SIG-M5 treated with dmso at 0.1 percent for 504 hours (cell line): ENCODE data around the gene MAMLD1.

Source experiments
- DNase-seq: peaks from one replicate; lab custom pipeline; 2025; ENCODE audit not compliant: unreplicated experiment; lab: John Stamatoyannopoulos, UW

Gene MAMLD1

DNA sequence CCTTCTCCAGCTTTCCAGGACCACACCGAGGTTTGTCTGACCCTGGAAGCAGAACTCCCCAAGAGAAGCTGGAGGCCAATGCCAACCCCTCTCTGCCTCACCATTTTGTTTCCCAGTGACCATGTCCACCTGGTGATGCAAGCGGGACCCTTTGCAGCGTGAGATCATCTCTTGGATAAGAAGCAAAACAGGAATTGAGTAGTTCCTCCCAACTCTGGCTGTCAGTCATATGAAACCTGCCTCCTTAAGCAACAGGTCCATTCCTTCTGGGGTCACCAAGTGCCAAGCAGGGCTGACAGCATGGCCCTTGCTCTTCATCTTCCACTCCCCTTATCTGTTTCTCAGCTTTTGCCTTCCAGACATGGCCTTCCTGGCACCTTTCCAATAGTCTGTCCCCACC is 164.0 kb downstream of the MAMLD1 start:
- peak; percentile 5 for DNase-seq

DNA sequence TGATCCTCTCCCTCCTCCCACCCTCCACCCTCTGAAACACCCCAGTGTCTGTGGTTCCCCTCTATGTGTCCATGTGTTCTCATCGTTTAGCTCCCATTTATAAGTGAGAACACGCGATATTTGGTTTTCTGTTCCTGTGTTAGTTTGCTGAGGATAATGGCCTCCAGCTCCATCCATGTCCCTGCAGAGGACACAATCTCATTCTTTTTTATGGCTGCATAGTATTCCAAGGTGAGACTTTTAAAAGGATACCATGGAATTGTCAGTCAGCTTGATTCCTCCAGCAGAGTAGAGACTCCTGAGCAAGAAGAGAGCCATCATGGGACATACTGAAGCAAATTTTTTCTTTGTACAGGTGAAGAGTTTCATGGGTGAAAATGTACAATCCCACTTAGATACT is 166.5 kb downstream of the MAMLD1 start:
- DNase-seq: no peak

DNA sequence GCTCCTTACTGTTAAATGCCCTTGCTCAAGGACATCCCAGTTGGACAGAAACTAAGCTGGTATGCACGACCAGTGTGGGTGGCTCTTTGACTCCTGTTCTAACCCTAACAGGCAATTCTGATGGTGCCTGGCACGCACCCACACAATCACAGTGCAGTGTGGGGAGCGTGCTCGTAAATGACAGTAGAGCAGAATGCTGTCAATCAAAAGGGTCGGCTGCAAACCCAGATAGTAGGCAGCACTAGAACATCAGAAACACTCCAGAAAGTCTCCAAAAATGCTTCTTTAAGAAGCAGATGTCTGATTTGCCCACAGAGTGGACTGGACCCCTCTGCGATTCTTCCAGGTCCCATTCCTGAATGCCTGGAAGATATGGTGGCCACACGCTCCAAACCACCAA is 167.7 kb downstream of the MAMLD1 start:
- no peak for DNase-seq

DNA sequence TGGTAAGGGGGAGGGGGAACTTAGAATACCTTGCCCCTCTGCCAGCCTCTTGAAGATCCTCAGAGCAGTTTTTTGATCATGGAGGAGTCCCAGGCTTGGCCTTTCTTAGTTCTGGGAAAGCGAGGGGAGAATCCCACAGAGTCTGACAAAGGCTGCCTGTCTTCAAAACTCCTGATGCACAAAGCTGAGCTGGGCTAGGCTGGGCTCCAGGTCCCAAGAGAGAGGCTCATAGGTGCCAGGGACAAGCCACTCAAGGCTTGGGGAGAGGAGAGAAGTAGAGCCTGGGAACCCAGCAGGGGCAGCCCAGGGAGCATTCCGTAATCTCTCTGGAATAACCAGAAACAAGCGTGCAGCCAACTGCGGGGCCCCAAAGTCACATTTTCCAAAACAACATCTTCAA is 168.3 kb downstream of the MAMLD1 start:
- DNase-seq: no peak

DNA sequence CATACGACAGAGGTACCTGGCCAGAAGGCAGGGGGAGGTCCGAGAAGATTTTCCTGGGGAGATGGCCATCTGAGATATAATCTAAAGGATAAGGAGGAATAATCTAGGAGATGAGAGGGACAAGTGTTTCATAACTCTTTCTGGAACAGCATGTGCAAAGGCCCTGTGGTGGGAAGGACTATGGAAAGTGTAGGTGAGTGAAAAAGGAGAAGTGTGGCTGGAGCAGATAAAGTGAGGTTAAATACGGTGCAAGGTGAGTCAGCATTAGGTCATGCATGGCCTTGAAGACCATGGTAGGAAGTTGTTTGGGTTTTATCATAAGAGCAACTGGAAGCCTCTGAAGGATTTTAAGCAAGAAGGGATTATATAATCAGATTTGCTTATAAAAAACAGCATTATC is 170.7 kb downstream of the MAMLD1 start:
- DNase-seq: no peak

DNA sequence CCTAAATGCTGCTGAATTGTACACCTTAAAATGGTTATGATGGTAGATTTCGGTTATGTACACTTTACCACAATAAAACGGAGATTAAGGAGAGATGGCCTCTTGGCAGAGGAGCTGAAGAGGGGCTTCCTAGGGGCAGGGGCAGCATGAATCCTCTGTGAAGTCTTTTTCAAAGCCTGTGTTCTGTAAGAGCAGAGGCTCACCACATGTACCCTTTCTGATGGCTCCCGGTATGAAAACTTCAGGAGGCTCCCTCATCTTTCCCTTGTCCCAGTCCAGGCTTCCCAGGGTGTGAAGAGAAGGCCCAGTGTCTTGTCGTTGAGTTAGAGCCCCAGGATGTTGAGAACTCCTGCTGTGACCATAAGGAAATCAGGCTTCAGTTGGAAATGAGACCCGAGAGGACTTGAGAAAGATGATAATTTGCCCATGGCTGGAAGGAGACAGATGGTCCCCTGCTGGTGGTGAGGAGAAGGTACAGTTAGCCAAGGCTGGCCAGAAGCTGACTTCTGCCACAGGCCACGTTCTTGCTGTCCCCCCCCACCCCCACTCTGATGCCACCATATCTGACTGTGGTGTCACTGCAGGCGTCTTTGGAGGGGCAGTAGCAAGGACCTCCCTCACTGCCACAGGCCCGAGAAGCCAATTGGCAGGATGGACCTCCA is 173.5 kb downstream of the MAMLD1 start:
- no peak for DNase-seq

DNA sequence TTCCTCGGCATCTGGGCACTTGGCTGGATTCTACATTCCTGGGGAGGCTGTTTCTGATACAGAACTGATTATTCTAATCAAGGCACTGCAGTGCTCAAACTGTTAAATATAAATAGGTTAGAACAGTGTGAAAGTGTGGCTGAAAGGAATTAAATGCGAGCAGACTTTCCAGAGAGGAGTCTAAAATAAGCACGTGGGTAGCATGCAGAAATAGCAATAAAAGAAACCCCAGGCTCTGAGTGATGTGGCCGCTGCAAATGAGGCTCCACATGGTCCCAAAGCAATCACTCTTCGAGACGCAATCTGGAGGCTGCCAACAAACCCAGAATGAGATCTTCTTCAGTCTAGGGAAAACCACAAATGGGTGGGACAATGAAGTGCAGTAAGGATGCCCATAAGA is 174.7 kb downstream of the MAMLD1 start:
- no peak for DNase-seq

DNA sequence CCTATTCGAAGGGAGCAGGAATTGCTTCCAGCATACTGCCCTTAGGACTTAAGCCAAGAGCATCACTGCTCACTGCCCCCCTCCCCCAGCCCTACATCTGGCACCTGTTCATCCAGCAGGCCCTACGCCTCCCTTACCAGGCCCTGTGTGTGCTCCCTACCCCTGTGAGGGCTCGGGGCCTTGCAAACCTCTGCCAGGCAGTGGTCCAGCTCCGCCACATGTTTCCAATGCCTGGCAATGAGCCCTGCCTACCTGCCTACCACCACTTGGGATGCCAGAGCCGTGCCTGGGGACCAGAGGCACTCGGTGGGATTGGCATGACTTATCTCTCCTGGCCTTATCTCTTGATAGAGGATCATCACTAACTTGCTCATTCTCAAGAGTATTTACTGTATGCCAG is 177.8 kb downstream of the MAMLD1 start:
- DNase-seq: no peak

DNA sequence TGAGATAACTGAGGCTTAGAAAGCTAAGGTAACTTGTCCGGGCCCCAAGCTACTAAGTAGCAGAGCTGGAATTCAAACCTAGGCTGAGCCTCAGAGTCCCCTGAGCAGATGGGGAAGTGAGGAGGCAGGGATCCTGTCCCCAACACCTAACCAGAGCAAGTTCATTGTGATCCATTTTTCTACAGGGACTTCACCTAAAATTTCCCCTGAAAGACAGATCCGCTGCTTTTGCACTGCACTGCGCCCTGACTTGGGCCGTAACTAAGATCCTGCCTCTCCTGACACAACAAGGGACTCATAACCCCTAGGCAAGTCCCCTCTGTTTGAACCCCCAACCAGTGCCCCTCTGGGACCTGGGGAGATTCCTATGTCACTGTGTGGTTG is 179.7 kb downstream of the MAMLD1 start:
- DNase-seq: no peak

DNA sequence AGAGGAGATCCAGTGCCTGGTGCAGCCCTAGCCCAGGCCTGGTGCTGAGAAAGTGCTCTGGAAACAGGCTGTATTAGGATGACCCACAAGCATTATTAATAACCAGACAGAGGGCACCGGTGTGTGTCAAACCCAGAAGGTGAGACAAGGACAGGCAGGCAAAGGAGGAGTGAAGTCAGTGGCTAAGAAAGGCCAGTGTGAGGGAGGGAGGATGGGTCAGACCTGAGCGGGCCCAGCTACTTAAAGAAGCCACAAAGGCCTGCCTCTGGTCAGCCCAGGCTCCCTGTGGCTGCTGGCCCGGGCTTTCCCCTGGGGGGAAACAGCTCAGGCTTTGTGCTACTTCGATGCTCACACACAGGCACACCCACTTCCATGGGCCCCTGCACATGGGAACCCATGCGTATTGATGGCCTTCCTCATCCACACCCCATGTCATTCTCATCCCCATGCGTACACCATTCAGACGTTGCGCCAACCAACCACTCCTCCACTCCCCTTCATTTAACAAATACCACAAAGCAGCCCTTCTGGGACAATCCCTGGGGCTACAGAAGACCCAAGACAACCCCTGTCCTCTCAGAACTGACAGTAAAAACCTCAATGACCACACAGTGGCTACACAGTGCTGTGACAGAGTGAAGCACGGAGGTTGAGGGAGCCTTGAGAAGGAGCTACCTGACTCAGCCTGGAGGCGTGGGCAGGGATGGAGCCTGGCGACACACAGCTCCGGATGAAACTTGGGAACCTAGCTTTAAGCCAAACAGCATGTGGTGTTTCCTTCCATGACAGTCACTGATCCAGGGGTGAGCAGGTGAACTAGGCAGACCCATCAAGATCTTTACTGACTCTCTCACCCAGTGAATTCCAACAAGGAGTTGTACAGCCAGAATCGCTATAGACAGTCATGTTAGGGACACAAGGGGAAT is 180.4 kb downstream of the MAMLD1 start:
- DNase-seq: no peak

DNA sequence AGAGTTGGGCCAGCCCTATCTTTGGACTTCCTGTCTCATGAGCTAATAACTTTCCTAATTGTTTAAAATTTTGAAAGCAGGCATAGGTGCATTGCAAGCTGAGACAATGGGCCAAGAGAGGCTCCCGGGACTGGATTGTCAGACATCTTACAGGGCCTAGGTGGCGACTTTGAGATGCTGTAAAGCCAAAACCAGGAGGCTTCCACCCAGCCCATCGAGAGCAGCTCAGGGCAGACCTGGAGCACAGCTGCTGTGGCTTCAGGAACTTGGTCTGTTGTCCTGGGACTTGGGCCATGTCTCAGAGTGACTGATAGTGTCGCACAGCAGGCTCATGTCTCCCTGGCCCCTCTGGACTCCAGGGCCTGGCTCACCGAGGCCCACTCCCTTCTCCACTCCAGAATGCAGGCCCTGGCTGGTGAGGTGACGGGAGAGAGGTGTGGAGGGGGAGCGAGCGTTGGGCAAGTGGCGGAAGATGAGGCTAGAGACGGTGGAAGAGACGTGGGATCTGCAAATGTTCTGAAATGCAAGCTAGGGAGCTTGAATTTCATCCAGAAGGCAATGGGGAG is 181.2 kb downstream of the MAMLD1 start:
- DNase-seq: peak; percentile 18

DNA sequence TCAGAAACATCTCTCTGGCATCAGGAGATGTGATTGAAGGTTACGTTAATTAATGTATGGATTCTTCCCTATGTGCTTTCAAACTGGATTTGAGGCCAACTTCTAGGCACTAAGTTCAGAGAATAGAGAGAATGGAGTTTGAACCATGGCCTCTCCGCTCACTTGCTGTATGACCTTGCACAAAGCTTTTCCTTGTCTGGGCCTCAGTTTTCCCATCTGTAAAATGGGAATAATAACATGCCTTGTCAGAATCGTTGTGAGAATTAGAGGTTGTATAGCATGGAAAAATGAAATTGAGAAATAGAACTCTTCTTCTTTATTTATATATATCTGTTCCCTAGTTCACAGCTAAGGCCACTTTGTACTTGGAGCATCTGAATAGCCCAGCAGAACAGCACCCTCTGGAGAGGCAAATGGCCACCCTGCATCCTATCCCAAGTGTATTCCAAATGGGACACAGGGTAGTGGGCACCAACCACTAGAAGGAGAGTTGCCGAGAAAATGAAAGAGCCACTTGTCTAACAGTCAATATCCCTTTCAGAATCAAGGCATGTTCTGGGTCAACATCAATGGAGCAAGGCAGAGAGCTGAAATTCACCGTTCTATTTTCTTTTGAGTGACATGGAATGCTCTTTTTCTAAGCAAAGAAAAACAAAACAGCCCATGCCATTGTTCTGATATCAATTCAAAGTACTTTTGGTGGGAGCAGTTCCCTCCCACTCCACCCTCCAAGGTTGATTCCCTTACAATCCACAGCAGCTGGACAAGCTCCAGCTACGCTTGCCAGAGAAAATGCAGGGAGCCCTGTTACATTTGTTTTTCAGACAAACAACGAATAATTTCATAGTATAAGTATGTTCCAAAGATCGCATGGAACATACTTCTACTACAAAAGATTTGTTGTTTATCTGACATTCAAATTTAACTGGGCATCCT is 182.0 kb downstream of the MAMLD1 start:
- no peak for DNase-seq

DNA sequence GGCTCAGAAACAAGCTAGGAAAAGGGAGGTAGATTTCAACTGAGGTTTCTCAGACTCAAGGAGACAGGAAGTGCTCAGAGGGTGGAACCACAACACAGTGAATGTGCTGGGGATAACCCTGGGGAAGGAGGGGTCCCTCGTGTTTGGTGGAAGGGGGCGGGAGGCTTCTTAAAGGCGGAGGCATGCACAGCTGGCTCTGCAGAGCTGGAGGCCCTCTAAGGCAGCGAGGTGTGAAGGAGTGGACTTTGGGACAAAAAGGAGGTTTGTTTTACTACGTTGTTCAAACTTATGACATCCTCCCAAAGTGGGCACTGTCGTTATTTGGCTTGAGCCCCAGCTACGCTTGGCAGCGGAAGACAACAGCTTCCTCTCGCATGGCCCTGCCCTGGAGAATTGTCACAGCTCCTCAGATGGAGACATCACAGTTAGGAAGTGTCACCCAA is 183.6 kb downstream of the MAMLD1 start:
- no peak for DNase-seq

DNA sequence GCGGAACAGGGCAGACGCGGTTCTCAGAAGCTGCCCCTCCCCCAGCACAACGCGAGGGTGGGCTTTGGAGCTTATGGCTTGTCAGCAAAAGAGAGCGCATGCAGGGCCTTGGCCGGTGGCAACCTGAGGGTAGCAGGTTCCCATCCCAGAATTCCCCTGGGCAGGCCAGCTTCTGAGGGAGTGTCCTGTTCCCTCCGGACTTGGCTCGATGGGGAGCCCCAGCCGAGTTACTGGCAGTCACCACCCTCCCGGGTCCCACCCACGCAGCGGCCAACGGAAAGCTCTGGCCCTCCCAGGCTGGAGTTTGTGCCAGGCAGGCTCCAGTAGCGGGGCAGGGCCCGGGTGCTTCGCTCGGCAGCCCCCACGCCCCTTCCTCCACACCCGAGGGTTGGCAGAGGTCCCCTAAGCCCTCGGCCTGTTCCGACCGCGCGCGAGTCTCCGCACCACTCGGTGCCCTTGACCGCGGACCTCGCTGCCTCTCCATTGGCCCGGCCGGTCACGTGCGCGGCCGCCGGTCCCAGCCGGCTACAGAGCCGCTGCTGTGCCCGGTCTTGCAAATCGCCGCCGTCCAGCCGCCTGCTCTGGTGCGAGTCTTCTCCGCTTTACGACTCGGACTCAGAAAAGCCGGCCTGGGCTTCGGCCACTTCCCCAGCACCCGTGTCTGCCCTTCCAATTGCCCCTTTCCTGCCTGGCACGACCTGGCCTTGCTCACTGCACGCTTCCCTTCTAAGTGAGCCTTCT is 184.4 kb downstream of the MAMLD1 start:
- no peak for DNase-seq

DNA sequence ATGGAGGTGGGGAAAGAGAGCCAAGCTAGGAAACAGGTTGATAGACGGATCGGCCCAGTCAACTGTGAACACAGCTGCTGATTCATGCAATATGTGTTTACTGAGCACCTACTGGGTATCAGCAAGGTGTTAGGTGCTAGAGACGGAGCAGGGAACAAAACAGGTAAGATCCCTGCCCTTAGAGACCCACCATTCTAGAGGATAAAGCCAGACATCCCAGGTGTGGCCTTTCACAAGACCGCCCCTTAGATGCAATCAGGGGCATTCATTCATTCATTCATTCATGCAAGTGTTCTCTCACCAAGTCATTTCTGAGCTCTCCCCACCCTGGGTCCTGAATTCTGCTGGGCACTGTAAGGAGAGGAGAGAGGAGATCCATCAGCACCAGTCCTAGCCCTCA is 185.1 kb downstream of the MAMLD1 start:
- no peak for DNase-seq

DNA sequence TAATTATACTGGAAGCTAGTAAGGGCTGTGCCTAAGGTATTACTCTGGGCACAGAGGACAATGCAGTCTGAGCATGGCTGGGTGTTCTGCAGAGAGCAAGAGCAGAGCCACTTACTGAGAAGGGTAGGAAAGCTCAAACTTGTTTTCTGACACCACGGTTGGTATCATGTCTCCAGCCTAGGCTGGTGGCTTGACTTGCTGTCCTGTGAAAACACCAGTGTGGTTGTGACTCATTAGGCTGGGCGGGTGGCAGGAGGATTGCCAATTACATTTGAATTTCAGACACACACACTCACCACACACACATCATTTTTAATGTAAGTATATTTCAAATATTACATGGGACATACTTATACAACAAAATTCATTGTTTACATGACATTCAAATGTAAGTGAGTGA is 185.6 kb downstream of the MAMLD1 start:
- DNase-seq: no peak

DNA sequence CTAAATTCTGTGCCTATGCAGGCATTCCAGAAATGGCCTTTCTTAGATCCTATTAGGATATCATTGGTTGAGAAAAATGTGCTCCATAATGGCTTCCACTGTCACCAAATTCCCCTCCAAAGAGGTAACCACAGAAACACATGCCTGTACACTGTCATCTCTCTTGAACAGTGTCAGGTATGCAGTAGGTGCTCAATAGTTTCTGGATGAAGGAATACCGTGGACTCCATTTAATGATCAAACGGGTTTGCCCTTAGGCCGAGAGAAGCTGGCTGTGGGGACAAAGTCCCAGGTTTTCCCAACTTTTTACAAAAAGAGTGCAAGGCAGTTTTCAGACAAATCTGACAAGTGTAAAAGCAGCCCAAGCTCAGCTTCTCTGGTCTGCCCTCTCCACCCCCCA is 188.8 kb downstream of the MAMLD1 start:
- DNase-seq: no peak

DNA sequence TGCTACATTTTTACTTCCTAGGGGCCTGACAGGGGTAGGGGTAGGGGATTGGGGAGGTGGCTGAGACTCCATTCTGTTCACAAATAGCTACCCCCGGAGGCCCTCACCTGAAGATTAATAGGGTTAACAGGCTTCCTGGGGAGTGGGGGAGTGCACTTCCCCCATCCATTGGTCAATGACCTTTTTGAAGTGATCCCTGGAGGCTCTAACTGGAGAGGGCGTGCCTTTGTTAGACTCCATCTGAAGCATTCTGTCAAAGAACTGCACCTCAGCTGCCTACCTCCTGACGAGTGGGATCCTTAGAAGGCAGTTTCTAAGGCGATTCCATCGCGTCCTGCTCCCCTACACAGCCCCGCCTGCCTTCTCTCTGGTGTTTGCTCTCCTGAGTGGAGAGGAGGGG is 195.3 kb downstream of the MAMLD1 start:
- no peak for DNase-seq
